Progenitor cell of endocrine pancreas (in vitro differentiated cells): Measurements from ENCODE around the gene KIAA1328. TPM values are rescaled to one million over a fixed set of nuclear protein-coding genes. Genes with fewer than 3 reads are reported as not detected.

Experiments
- DNase-seq: peaks from one replicate; pipeline ENCODE4 v3.0.0; 2021; ENCODE audit warnings: low spot score; ENCODE audit not compliant: unreplicated experiment
- H3K27ac Mint-ChIP-seq: 2 replicates; pipeline ENCODE4 v1.8.0; 2021; ENCODE audit warnings: mild to moderate bottlenecking, moderate library complexity, mixed read lengths
- H3K27me3 Mint-ChIP-seq: 2 replicates; pipeline ENCODE4 v1.8.0; 2021; ENCODE audit warnings: mixed read lengths
- H3K36me3 Mint-ChIP-seq: 2 replicates; pipeline ENCODE4 v1.8.0; 2022; ENCODE audit warnings: mixed read lengths; ENCODE audit not compliant: insufficient read depth
- H3K4me1 Mint-ChIP-seq: 2 replicates; pipeline ENCODE4 v1.8.0; 2021; ENCODE audit warnings: low read depth, mixed read lengths
- H3K4me3 Mint-ChIP-seq: 2 replicates; pipeline ENCODE4 v1.8.0; 2021; ENCODE audit warnings: low read depth, mild to moderate bottlenecking, moderate library complexity, mixed read lengths
- H3K9me3 Mint-ChIP-seq: 2 replicates; pipeline ENCODE4 v1.8.0; 2021; ENCODE audit warnings: low read depth, mixed read lengths
- total RNA-seq: library from RNA; stranded (reverse); gene quantifications from 2 replicates; pipeline ENCODE4 v1.2.1, GENCODE V29; 2021
- TF ChIP-seq, protein P1 (sequence below): fragments of 200-600 bp; sonication (generic); IDR thresholded peaks from one replicate; pipeline ENCODE4 v1.5.0; 2021; ENCODE audit warnings: antibody characterized with exemption, mild to moderate bottlenecking; ENCODE audit not compliant: unreplicated experiment

The KIAA1328 gene
- total RNA-seq, 1 donor from 2014 or later: 12.4 TPM

DNA sequence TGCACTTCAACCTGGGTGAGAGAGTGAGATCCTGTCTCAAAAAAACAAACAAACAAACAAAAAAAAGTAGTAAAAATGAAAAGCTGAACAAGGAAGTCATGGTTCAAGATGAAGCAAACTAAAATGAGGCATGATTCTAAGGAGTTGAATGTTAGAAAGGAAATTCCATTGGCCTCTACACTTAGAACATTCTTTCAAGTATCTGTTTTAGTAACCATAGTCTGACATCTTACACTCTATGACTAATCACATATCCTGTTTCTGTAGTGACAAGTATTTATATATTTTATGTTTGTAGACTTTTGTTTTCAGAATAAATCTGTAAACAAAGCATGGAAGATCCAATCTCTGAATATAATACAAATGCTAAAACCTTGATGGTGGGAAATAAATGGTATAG, 164.1 kb downstream of the KIAA1328 start:
- Mint-ChIP-seq H3K36me3 (peaks cover 2% of the 10 kb centered on the region), H3K9me3 (no peaks in the 10 kb centered on the region)
- TF ChIP-seq, protein P1, sequence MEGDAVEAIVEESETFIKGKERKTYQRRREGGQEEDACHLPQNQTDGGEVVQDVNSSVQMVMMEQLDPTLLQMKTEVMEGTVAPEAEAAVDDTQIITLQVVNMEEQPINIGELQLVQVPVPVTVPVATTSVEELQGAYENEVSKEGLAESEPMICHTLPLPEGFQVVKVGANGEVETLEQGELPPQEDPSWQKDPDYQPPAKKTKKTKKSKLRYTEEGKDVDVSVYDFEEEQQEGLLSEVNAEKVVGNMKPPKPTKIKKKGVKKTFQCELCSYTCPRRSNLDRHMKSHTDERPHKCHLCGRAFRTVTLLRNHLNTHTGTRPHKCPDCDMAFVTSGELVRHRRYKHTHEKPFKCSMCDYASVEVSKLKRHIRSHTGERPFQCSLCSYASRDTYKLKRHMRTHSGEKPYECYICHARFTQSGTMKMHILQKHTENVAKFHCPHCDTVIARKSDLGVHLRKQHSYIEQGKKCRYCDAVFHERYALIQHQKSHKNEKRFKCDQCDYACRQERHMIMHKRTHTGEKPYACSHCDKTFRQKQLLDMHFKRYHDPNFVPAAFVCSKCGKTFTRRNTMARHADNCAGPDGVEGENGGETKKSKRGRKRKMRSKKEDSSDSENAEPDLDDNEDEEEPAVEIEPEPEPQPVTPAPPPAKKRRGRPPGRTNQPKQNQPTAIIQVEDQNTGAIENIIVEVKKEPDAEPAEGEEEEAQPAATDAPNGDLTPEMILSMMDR: no peak

DNA sequence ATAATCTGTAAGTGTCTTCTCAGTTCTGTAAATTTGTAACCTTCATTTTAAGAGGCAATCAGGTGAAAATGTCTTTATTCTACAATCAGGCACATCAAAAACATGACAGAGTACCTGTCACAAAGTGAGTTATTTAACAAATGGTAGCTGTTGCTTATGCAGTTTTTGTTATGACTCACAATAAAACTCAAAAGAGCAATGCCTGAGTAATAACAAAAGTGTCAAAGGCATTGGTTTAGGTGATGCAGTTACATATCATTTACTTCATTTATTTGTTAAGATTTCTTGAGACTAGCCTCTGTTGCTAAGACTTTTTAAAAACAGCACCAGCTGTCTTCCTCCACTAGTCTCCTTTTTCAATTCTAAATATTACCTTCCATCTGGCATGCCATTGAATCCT, 177.8 kb downstream of the KIAA1328 start:
- no peak overlapping the region for H3K27ac Mint-ChIP-seq
- H3K27me3 Mint-ChIP-seq: no peaks in the 10 kb centered on the region
- H3K4me1 Mint-ChIP-seq: no peaks in the 10 kb centered on the region
- TF ChIP-seq, protein P1: no peak
- no peak overlapping the region for H3K4me3 Mint-ChIP-seq
- H3K36me3 Mint-ChIP-seq: no peaks in the 10 kb centered on the region
- DNase-seq: no peak
- H3K9me3 Mint-ChIP-seq: no peaks in the 10 kb centered on the region

More for the DNA sequence above, 164.1 kb downstream of the KIAA1328 start:
- no peak overlapping the region for H3K4me3 Mint-ChIP-seq
- H3K4me1 Mint-ChIP-seq: peaks cover 2% of the 10 kb centered on the region
- DNase-seq: no peak
- H3K27me3 Mint-ChIP-seq: no peaks in the 10 kb centered on the region
- no peak overlapping the region for H3K27ac Mint-ChIP-seq

DNA sequence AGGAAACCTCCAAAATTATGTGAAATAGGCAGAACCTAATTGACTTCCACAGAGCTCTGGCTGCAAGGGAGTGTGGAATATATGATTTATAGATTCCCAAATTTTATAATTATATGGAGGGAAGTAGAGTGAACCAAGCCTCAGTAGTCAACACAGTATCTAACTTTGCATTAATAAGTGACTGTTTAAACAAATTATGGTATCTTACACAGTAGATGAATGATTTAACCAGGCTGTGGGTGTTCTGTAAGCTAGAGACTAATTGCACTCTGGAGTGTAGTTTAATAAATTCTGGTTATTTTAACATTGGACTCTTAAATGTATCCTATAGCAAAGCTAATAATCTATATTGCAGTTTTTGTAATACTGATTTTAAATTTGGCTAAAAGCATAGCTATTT, 183.5 kb downstream of the KIAA1328 start:
- peaks cover 15% of the 10 kb centered on the region for H3K36me3 Mint-ChIP-seq
- H3K9me3 Mint-ChIP-seq: peaks cover 23% of the 10 kb centered on the region
- no peak overlapping the region for H3K4me3 Mint-ChIP-seq
- H3K27ac Mint-ChIP-seq: no peak overlapping the region
- no peak for DNase-seq
- H3K27me3 Mint-ChIP-seq: no peaks in the 10 kb centered on the region
- H3K4me1 Mint-ChIP-seq: no peaks in the 10 kb centered on the region
- TF ChIP-seq, protein P1: no peak

DNA sequence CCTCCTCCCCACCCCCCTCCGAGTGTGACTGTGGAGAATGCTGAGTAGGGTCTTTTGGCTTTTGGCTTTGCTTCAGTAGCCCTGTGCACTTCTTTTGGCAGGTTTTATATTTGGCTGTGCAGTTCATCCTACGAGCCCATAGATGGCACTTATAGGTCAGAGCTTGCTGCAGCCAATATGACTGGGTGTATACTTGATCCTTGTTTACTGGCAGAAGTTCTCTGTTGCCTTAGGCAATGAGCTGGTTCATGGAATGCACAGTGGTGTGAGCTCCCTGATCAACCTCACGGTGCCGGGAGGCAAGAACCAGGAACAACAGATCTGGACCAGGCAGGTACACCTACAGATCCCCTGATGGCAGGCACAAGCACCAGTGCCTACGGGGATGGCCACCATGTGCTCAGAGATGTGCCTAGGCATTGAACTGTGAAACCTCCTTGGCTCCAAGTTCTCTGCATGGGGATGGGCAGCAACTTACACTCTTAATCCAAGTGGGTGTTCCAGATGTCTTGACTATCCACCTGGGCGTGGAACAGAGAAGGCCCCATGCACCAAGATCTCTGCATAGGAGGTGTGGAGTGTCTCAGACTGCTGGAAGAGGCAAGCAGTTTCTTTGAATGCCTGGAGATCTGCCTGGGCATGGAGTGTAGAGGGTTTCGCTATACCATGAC, 190.4 kb downstream of the KIAA1328 start:
- Mint-ChIP-seq H3K27me3 (no peaks in the 10 kb centered on the region), H3K4me3 (no peak overlapping the region), H3K9me3 (peaks cover 22% of the 10 kb centered on the region), H3K4me1 (no peaks in the 10 kb centered on the region), H3K27ac (no peak overlapping the region), H3K36me3 (peaks cover 15% of the 10 kb centered on the region)
- TF ChIP-seq, protein P1: peak; percentile 54
- DNase-seq: no peak

DNA sequence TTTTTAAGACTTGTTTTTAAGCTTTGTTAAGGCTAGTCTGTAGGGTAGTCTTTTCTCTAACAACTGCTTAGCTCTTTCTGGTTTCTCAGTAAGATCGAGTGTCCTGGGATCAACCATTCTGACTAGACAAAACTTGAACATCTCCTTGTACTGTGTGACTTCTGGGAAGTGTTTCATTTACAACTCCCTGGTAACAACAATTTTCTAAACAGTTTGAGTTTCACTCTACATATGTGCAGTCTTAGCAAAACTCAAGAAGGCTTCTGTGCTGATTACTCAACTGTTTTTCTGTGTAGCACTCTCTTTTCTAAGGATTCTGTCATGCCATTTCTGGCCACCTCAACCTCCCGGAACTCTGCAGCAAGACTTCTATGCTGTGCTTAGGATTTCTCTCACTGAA, 204.5 kb downstream of the KIAA1328 start:
- no peak overlapping the region for H3K4me3 Mint-ChIP-seq
- DNase-seq: no peak
- TF ChIP-seq, protein P1: no peak
- peaks cover 4% of the 10 kb centered on the region for H3K36me3 Mint-ChIP-seq
- H3K4me1 Mint-ChIP-seq: no peaks in the 10 kb centered on the region
- peaks cover 8% of the 10 kb centered on the region for H3K9me3 Mint-ChIP-seq
- no peak overlapping the region for H3K27ac Mint-ChIP-seq
- H3K27me3 Mint-ChIP-seq: no peaks in the 10 kb centered on the region
